Pons (tissue), 1 donor: ENCODE measurements around the gene DYSF.

Source experiments
- DNase-seq: peaks from one replicate; pipeline ENCODE4 v3.0.0-alpha.2; 2016; ENCODE audit warnings: low spot score

The DYSF gene

GRCh38 chr2:71552861-71553301, 99.5 kb downstream of the DYSF start:
- no peak for DNase-seq

- DNase-seq: no peak
Measured at GRCh38 chr2:71554028-71554705, 100.8 kb downstream of the DYSF start.

- DNase-seq: no peak
Measured at GRCh38 chr2:71554706-71555056, 101.3 kb downstream of the DYSF start.

- no peak for DNase-seq
Measured at GRCh38 chr2:71555798-71556454, 102.6 kb downstream of the DYSF start.

- DNase-seq: no peak
Measured at GRCh38 chr2:71556692-71557250, 103.4 kb downstream of the DYSF start.

- DNase-seq: no peak
Measured at GRCh38 chr2:71557321-71557720, 104.0 kb downstream of the DYSF start.

- no peak for DNase-seq
Measured at GRCh38 chr2:71558300-71559051, 105.1 kb downstream of the DYSF start.

GRCh38 chr2:71559080-71559827, 105.9 kb downstream of the DYSF start:
- no peak for DNase-seq

GRCh38 chr2:71559828-71560637, 106.7 kb downstream of the DYSF start:
- DNase-seq: no peak

- DNase-seq: no peak
Measured at GRCh38 chr2:71560638-71561011, 107.3 kb downstream of the DYSF start.

GRCh38 chr2:71561441-71562267, 108.3 kb downstream of the DYSF start:
- DNase-seq: no peak

- no peak for DNase-seq
Measured at GRCh38 chr2:71562518-71562917, 109.2 kb downstream of the DYSF start.

- no peak for DNase-seq
Measured at GRCh38 chr2:71563872-71564271, 110.5 kb downstream of the DYSF start.

- DNase-seq: no peak
Measured at GRCh38 chr2:71564361-71564760, 111.0 kb downstream of the DYSF start.

- DNase-seq: no peak
Measured at GRCh38 chr2:71564790-71565189, 111.4 kb downstream of the DYSF start.

- no peak for DNase-seq
Measured at GRCh38 chr2:71566372-71566771, 113.0 kb downstream of the DYSF start.

- DNase-seq: no peak
Measured at GRCh38 chr2:71567625-71568024, 114.3 kb downstream of the DYSF start.

GRCh38 chr2:71568103-71568502, 114.7 kb downstream of the DYSF start:
- no peak for DNase-seq

- no peak for DNase-seq
Measured at GRCh38 chr2:71570511-71570910, 117.2 kb downstream of the DYSF start.

GRCh38 chr2:71570951-71571460, 117.6 kb downstream of the DYSF start:
- no peak for DNase-seq
